ENCODE data around the gene XKR7.

DNA sequence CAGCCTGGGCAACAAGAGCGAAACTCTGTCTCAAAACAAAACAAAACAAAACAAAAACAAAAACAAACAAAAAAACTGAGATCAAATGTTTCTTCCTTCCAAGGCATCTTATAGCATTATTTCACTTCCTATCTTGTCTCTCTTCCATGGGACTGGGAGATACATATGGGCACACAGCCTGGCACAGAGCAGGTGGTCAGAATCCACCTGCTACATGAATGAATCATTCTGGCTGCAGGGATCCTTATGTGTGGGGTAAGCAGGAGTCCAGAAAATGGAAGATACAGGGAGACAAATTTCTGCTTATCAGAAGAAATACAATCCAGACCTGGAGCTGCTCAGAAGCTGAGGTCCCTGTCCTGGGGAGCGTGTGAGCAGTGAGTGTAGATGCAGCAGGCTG lies 24.1 kb downstream of the XKR7 start:
- TF ChIP-seq, protein P1, sequence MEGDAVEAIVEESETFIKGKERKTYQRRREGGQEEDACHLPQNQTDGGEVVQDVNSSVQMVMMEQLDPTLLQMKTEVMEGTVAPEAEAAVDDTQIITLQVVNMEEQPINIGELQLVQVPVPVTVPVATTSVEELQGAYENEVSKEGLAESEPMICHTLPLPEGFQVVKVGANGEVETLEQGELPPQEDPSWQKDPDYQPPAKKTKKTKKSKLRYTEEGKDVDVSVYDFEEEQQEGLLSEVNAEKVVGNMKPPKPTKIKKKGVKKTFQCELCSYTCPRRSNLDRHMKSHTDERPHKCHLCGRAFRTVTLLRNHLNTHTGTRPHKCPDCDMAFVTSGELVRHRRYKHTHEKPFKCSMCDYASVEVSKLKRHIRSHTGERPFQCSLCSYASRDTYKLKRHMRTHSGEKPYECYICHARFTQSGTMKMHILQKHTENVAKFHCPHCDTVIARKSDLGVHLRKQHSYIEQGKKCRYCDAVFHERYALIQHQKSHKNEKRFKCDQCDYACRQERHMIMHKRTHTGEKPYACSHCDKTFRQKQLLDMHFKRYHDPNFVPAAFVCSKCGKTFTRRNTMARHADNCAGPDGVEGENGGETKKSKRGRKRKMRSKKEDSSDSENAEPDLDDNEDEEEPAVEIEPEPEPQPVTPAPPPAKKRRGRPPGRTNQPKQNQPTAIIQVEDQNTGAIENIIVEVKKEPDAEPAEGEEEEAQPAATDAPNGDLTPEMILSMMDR (IDR thresholded peaks at IDR 0.05), result no peak
- no peak for TF ChIP-seq POLR2A (IDR thresholded peaks at IDR 0.05)
